Fibroblast of the conjunctiva (primary cell): Measurements from ENCODE around the gene CYTH4.
"Not testable (repeated sequence)": the region's sequence is repeated elsewhere in the genome, so short reads cannot be mapped to it uniquely, and the experiment has no call there.

Experiments
- DNase-seq: peaks from one replicate; pipeline ENCODE4 v3.0.0-alpha.2; 2010; ENCODE audit warnings: low read depth

CYTH4 gene

GRCh38 chr22:37249986-37250385 is 32.3 kb upstream of the CYTH4 start:
- DNase-seq = no peak

GRCh38 chr22:37251836-37252235 is 30.5 kb upstream of the CYTH4 start:
- DNase-seq = not testable (repeated sequence)

- DNase-seq = no peak
Measured at GRCh38 chr22:37253126-37253660, 29.1 kb upstream of the CYTH4 start.

- DNase-seq = no peak
Measured at GRCh38 chr22:37254209-37254866, 28.0 kb upstream of the CYTH4 start.

- DNase-seq = no peak
Measured at GRCh38 chr22:37254867-37255233, 27.5 kb upstream of the CYTH4 start.

GRCh38 chr22:37255558-37256006 is 26.7 kb upstream of the CYTH4 start:
- DNase-seq = no peak

GRCh38 chr22:37256075-37256726 is 26.1 kb upstream of the CYTH4 start:
- DNase-seq = no peak

- DNase-seq = no peak
Measured at GRCh38 chr22:37258005-37258752, 24.1 kb upstream of the CYTH4 start.

GRCh38 chr22:37258753-37259401 is 23.4 kb upstream of the CYTH4 start:
- DNase-seq = no peak

GRCh38 chr22:37259540-37260029 is 22.7 kb upstream of the CYTH4 start:
- DNase-seq = no peak

- DNase-seq = no peak
Measured at GRCh38 chr22:37260155-37260795, 22.0 kb upstream of the CYTH4 start.

- no peak for DNase-seq
Measured at GRCh38 chr22:37260901-37261336, 21.4 kb upstream of the CYTH4 start.

- DNase-seq = no peak
Measured at GRCh38 chr22:37262346-37262745, 20.0 kb upstream of the CYTH4 start.

GRCh38 chr22:37263966-37264887 is 18.1 kb upstream of the CYTH4 start:
- no peak for DNase-seq

- no peak for DNase-seq
Measured at GRCh38 chr22:37266581-37267134, 15.7 kb upstream of the CYTH4 start.

GRCh38 chr22:37267135-37267587 is 15.1 kb upstream of the CYTH4 start:
- no peak for DNase-seq

GRCh38 chr22:37267661-37268413 is 14.5 kb upstream of the CYTH4 start:
- no peak for DNase-seq

- DNase-seq = no peak
Measured at GRCh38 chr22:37269936-37270678, 12.2 kb upstream of the CYTH4 start.
